Left ventricle myocardium superior (tissue), 1 donor: ENCODE data around the gene PPARG. TPM values are rescaled to one million over a fixed set of nuclear protein-coding genes. Genes with fewer than 3 reads are reported as not detected.

Source experiments
- total RNA-seq: library from RNA; stranded (reverse); fragmentation: NEBNext Ultra II Directional; extraction: Animal tissue kit (Norgen Biotek cat#: 25700); gene quantifications from one replicate; pipeline ENCODE4 v1.2.1, GENCODE V29; 2021
- donor health status: DM: no; HTN: yes; CAD: no; lungs with severe emphysema.

PPARG gene
- total RNA-seq, 1 donor from 2014 or later = 24.0 TPM

Other genes with a start within 250 kb of the PPARG start
- gene TIMP4, start 130.2 kb upstream of the PPARG start, total RNA-seq = 15.0 TPM
- gene TSEN2, start 195.4 kb downstream of the PPARG start, total RNA-seq = 23.1 TPM